ENCODE results near the gene CEACAM1.

The CEACAM1 gene

DNA sequence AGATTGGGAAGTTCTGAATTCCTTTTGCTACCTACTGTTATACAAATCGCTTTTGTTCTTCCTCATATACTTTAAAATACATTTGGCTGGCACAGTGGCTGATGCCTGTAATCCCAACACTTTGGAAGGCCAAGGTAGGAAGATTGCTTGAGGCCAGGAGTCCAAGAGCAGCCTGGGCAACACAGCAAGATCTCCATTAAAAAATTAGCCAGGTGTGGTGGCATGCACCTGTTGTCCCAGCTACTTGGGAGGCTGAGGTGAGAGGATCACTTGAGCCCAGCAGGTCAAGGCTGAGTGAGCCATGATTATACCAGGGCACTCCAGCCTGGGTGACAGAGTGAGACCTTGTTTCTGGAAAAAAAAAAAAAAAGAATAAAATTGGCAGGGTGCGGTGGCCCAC, 51.2 kb downstream of the CEACAM1 start:
- in situ Hi-C loops (cut with MboI; ENCODE audit: low pct_unique_long_range_greater_than_20kb, low sequenced_read_pairs, unreplicated experiment), result no loop called here
- TF ChIP-seq, protein P1, sequence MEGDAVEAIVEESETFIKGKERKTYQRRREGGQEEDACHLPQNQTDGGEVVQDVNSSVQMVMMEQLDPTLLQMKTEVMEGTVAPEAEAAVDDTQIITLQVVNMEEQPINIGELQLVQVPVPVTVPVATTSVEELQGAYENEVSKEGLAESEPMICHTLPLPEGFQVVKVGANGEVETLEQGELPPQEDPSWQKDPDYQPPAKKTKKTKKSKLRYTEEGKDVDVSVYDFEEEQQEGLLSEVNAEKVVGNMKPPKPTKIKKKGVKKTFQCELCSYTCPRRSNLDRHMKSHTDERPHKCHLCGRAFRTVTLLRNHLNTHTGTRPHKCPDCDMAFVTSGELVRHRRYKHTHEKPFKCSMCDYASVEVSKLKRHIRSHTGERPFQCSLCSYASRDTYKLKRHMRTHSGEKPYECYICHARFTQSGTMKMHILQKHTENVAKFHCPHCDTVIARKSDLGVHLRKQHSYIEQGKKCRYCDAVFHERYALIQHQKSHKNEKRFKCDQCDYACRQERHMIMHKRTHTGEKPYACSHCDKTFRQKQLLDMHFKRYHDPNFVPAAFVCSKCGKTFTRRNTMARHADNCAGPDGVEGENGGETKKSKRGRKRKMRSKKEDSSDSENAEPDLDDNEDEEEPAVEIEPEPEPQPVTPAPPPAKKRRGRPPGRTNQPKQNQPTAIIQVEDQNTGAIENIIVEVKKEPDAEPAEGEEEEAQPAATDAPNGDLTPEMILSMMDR (IDR thresholded peaks at IDR 0.05; ENCODE audit: extremely low read depth, insufficient read depth, missing control alignments), result no peak
- no peak for DNase-seq (ENCODE audit: low spot score)

DNA sequence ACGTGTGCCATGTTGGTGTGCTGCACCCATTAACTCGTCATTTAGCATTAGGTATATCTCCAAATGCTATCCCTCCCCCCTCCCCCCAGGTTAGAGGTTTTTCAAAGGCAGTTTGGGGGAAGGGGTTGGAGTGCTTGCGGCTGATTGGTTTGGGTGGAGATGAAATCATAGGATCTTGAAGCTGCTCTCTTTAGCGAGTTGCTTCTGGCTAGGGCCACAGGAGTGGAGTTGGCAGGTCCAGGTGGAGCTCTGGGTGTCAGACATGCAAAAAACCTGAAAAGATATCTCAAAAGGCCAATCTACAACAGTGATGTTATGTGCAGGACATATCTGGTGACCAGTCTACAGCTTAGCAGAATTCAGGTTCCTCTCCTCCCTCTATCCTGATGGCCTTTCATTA, 52.9 kb downstream of the CEACAM1 start:
- DNase-seq (ENCODE audit: low spot score), result no peak

DNA sequence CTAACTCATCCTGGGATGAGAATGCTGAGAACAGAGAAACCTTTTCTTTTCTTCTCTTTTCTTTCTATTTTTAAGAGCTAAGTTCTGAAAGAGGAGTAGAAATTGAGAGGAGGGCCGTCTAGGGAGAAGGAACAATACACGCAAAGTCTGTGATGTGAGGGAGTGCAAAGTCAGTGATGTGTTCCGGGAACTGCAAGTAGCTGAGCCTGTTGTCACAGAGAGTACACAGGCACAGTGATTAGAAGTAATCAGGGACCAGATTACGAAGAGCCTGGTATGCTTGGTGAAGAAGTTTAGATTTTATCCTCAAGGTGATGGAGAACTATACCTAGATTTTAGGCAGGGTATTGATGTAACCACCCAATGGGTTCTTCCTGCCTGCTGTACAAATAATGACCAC, 53.5 kb downstream of the CEACAM1 start:
- in situ Hi-C loops (cut with MboI; ENCODE audit: low pct_unique_long_range_greater_than_20kb, low sequenced_read_pairs, unreplicated experiment), result no loop called here
- TF ChIP-seq, protein P1 (IDR thresholded peaks at IDR 0.05; ENCODE audit: extremely low read depth, insufficient read depth, missing control alignments), result no peak
- DNase-seq (ENCODE audit: low spot score), result no peak

More for the DNA sequence above, 52.9 kb downstream of the CEACAM1 start:
- in situ Hi-C loops (cut with MboI; ENCODE audit: low pct_unique_long_range_greater_than_20kb, low sequenced_read_pairs, unreplicated experiment), result no loop called here
- TF ChIP-seq, protein P1 (IDR thresholded peaks at IDR 0.05; ENCODE audit: extremely low read depth, insufficient read depth, missing control alignments), result no peak

DNA sequence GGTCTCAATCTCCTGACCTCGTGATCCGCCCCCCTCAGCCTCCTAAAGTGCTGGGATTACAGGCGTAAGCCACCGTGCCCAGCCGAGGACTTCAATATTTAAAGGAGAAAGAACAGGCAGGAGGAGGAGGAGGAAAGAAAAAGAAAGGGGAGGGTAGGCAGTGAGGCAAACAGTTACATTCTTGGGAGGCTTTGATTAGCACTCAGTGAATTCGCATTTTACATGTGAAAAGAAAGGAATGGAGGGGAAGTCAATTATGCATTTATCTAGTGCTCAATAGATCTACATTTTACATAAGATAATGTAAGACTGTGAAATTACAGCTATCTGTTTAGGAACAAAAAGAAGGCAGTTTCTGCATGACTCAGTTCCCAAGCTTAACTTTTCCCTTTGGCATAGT, 54.6 kb downstream of the CEACAM1 start:
- TF ChIP-seq, protein P1 (IDR thresholded peaks at IDR 0.05; ENCODE audit: extremely low read depth, insufficient read depth, missing control alignments), result no peak
- no peak for DNase-seq (ENCODE audit: low spot score)
- in situ Hi-C loops (cut with MboI; ENCODE audit: low pct_unique_long_range_greater_than_20kb, low sequenced_read_pairs, unreplicated experiment), result no loop called here

DNA sequence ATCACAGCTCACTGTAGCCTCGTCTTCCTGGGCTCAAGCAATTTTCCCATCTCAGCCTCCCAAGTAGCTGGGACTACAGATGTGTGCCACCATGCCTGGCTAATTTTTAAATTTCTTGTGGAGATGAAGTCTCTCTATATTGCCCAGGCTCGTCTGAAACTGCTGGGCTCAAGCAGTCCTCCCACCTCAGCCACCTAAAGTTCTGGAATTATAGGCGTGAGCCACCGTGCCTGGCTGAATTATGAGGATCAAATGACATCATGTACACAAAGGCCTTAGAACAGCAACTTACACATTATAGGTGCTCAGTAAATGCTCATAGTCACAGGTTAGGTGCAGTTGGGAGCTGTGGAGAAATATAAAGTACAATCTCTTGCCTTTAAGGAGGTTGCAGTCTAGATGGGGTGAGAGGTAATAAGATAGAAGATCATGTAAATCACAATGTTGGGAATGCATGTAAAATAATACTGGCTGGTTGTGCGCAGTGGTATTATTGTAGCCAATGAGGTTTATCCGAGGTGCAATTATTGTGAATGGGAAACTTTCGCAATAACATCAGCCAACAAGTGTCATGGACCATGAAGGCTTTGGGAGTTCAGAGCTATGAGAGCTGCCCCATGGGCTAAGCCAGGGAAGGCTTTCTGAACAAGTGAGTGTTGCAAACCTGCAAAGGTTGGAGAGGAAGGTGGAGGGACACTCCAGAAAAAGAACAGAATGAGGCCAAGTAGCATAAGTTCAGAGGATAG, 55.7 kb downstream of the CEACAM1 start:
- in situ Hi-C loops (cut with MboI; ENCODE audit: low pct_unique_long_range_greater_than_20kb, low sequenced_read_pairs, unreplicated experiment), result no loop called here
- TF ChIP-seq, protein P1 (IDR thresholded peaks at IDR 0.05; ENCODE audit: extremely low read depth, insufficient read depth, missing control alignments), result no peak
- no peak for DNase-seq (ENCODE audit: low spot score)

DNA sequence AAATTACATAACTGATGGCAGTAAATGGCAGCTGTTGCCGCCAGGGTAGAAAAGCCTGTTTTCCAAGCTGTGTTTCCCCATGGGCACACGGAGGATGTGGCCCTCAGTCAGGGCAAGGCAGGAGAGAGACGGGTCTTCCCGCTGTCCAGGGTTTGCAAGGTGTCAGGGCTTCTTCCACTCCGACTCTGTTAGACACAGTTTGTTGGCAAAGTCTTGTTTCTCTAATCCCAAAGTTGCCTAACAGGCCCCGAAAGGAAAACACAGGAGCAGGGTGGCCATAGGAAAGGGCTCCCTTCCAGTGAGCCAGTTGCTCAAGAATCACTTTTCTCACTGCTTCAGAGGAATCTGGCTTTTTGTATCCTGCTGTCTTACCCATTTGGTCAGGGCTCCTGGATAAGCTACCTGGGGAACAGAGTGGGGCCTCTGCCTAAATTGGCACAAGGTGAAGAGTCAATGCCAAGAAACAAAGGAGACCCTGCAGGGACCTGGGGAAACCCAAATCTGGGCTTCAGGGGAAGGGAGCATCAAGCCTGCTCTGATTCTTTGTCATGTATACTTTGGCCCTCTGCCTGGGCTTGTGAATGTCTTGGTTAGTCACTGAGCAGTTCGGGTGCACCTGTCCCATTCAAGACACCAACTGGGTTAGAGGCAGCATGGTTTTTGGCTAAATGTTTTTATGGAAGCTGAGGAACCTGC, 56.6 kb downstream of the CEACAM1 start:
- TF ChIP-seq, protein P1 (IDR thresholded peaks at IDR 0.05; ENCODE audit: extremely low read depth, insufficient read depth, missing control alignments), result no peak
- in situ Hi-C loops (cut with MboI; ENCODE audit: low pct_unique_long_range_greater_than_20kb, low sequenced_read_pairs, unreplicated experiment), result no loop called here
- no peak for DNase-seq (ENCODE audit: low spot score)
